Inferior parietal cortex (tissue), 1 donor: ENCODE data around the gene HYDIN.
"Not testable (repeated sequence)": the region's sequence is repeated elsewhere in the genome, so short reads cannot be mapped to it uniquely, and the experiment has no call there.

Experiments used
- DNase-seq: peaks from one replicate; pipeline ENCODE4 v3.0.0-alpha.2; 2016; ENCODE audit errors: extremely low spot score

The HYDIN gene

GRCh38 chr16:70999735-71000134, 230.8 kb downstream of the HYDIN start:
- not testable (repeated sequence) for DNase-seq

- not testable (repeated sequence) for DNase-seq
Measured at GRCh38 chr16:70995799-70996198, 234.7 kb downstream of the HYDIN start.

GRCh38 chr16:70992511-70992910, 238.0 kb downstream of the HYDIN start:
- not testable (repeated sequence) for DNase-seq

- not testable (repeated sequence) for DNase-seq
Measured at GRCh38 chr16:70987019-70987715, 243.4 kb downstream of the HYDIN start.

- DNase-seq: not testable (repeated sequence)
Measured at GRCh38 chr16:70984675-70985074, 245.8 kb downstream of the HYDIN start.

GRCh38 chr16:70968332-70968731, 262.2 kb downstream of the HYDIN start:
- DNase-seq: not testable (repeated sequence)

- not testable (repeated sequence) for DNase-seq
Measured at GRCh38 chr16:70960169-70960568, 270.4 kb downstream of the HYDIN start.

- DNase-seq: not testable (repeated sequence)
Measured at GRCh38 chr16:70954922-70955321, 275.6 kb downstream of the HYDIN start.

GRCh38 chr16:70953824-70954223, 276.7 kb downstream of the HYDIN start:
- not testable (repeated sequence) for DNase-seq

- not testable (repeated sequence) for DNase-seq
Measured at GRCh38 chr16:70943551-70943950, 287.0 kb downstream of the HYDIN start.

- DNase-seq: not testable (repeated sequence)
Measured at GRCh38 chr16:70939690-70940359, 290.7 kb downstream of the HYDIN start.

GRCh38 chr16:70936781-70937525, 293.6 kb downstream of the HYDIN start:
- not testable (repeated sequence) for DNase-seq

- DNase-seq: not testable (repeated sequence)
Measured at GRCh38 chr16:70935325-70935724, 295.2 kb downstream of the HYDIN start.

GRCh38 chr16:70933746-70934145, 296.8 kb downstream of the HYDIN start:
- not testable (repeated sequence) for DNase-seq

- not testable (repeated sequence) for DNase-seq
Measured at GRCh38 chr16:70930757-70931156, 299.8 kb downstream of the HYDIN start.

GRCh38 chr16:70922164-70922563, 308.4 kb downstream of the HYDIN start:
- DNase-seq: not testable (repeated sequence)

- DNase-seq: not testable (repeated sequence)
Measured at GRCh38 chr16:70920661-70921060, 309.9 kb downstream of the HYDIN start.

GRCh38 chr16:70888208-70888607, 342.3 kb downstream of the HYDIN start:
- DNase-seq: not testable (repeated sequence)

GRCh38 chr16:70884652-70885051, 345.9 kb downstream of the HYDIN start:
- not testable (repeated sequence) for DNase-seq

- not testable (repeated sequence) for DNase-seq
Measured at GRCh38 chr16:70882311-70882710, 348.2 kb downstream of the HYDIN start.

GRCh38 chr16:70877895-70878294, 352.6 kb downstream of the HYDIN start:
- not testable (repeated sequence) for DNase-seq

GRCh38 chr16:70876442-70876841, 354.1 kb downstream of the HYDIN start:
- DNase-seq: not testable (repeated sequence)
